Vagina (tissue), 2 donors: Measurements from ENCODE around the gene TAGLN2. TPM values are rescaled to one million over a fixed set of nuclear protein-coding genes. Genes with fewer than 3 reads are reported as not detected.

Experiments
- DNase-seq, 2 donors: peaks; one replicate each; pipeline ENCODE4 v3.0.0-alpha.2; 2017; ENCODE audit errors: extremely low spot score in 2 of 2
- H3K27ac ChIP-seq: fragments of 200-600 bp; sonication (generic); one replicate; pipeline ENCODE4 v1.5.1; 2019
- H3K27me3 ChIP-seq: fragments of 200-600 bp; sonication (generic); one replicate; pipeline ENCODE4 v1.5.1; 2019
- H3K36me3 ChIP-seq, 2 donors: fragments of 200-600 bp; sonication (generic); one replicate each; pipeline ENCODE4 v1.5.1; 2017 to 2019
- H3K4me1 ChIP-seq: fragments of 200-600 bp; sonication (generic); one replicate; pipeline ENCODE4 v1.5.1; 2019
- H3K4me3 ChIP-seq, 2 donors: fragments of 200-600 bp; sonication (generic); 1 replicate in 1 of 2; 2 replicates in 1 of 2; pipeline ENCODE4 v1.5.1; 2016 to 2019
- H3K9me3 ChIP-seq: fragments of 200-600 bp; sonication (generic); one replicate; pipeline ENCODE4 v1.5.1; 2019
- CTCF ChIP-seq, 3 experiments: fragments of 450-650 bp in 2 of 3; fragments of 200-600 bp in 1 of 3; sonication (generic) in 1 of 3; IDR thresholded peaks; one replicate each; pipeline ENCODE4 v1.5.1; 2017 to 2019; ENCODE audit warnings: antibody characterized with exemption in 3 of 3, mild to moderate bottlenecking in 2 of 3, moderate library complexity in 2 of 3
- POLR2A ChIP-seq, 2 donors: fragments of 450-650 bp; IDR thresholded peaks; one replicate each; pipeline ENCODE4 v1.6.1; 2017; ENCODE audit warnings: antibody characterized with exemption in 2 of 2, mild to moderate bottlenecking in 2 of 2, moderate library complexity in 2 of 2
- POLR2AphosphoS5 ChIP-seq, 2 donors: sonication (generic); formaldehyde crosslinking; IDR thresholded peaks; one replicate each; pipeline ENCODE4 v1.9.0; 2017; ENCODE audit warnings: antibody characterized with exemption in 2 of 2, mild to moderate bottlenecking in 2 of 2, low read depth in 1 of 2; ENCODE audit not compliant: insufficient read depth in 1 of 2
- intact Hi-C: fragments of 100-400 bp; cut with DNase I; formaldehyde crosslinking; loops from one replicate; pipeline ENCODE4 v1.15.1; 2023
- total RNA-seq: library from RNA; depleted of rRNA; stranded (reverse); fragments of >200 nt; gene quantifications from one replicate; pipeline ENCODE4 v1.2.3, GENCODE V29; 2016

TAGLN2 gene
- total RNA-seq, 1 donor from 2014 or later = 290 TPM

GRCh38 chr1:159916242-159917051 lies 8.9 kb downstream of the TAGLN2 start:
- Histone ChIP-seq H3K4me3 (no peak overlapping the region), H3K36me3 (peaks cover 0 to 29% of the 10 kb centered on the region in 2 donors), H3K4me1 (peaks cover 65% of the 10 kb centered on the region), H3K9me3 (no peaks in the 10 kb centered on the region), H3K27ac (no peak overlapping the region), H3K27me3 (no peaks in the 10 kb centered on the region)
- intact Hi-C loops = no loop called here
- no peak for TF ChIP-seq POLR2AphosphoS5 (IDR thresholded peaks at IDR 0.05; ENCODE audit: insufficient read depth in 1 of 2, low read depth in 1 of 2)
- no peak for TF ChIP-seq CTCF (IDR thresholded peaks at IDR 0.05)
- TF ChIP-seq POLR2A (IDR thresholded peaks at IDR 0.05) = no peak
- DNase-seq = no peak

GRCh38 chr1:159915571-159916241 lies 9.6 kb downstream of the TAGLN2 start:
- Histone ChIP-seq H3K4me1 (peaks cover 64% of the 10 kb centered on the region), H3K27me3 (no peaks in the 10 kb centered on the region), H3K36me3 (peaks cover 0 to 29% of the 10 kb centered on the region in 2 donors), H3K27ac (no peak overlapping the region), H3K4me3 (no peak overlapping the region), H3K9me3 (no peaks in the 10 kb centered on the region)
- TF ChIP-seq POLR2AphosphoS5 (IDR thresholded peaks at IDR 0.05; ENCODE audit: insufficient read depth in 1 of 2, low read depth in 1 of 2) = no peak
- no peak for TF ChIP-seq CTCF (IDR thresholded peaks at IDR 0.05)
- TF ChIP-seq POLR2A (IDR thresholded peaks at IDR 0.05) = no peak
- intact Hi-C loops = no loop called here
- no peak for DNase-seq

- Histone ChIP-seq H3K4me3 (no peak overlapping the region), H3K9me3 (no peaks in the 10 kb centered on the region), H3K4me1 (peaks cover 63% of the 10 kb centered on the region), H3K36me3 (peaks cover 0 to 19% of the 10 kb centered on the region in 2 donors), H3K27ac (no peak overlapping the region), H3K27me3 (no peaks in the 10 kb centered on the region)
- intact Hi-C loops = no loop called here
- TF ChIP-seq POLR2AphosphoS5 (IDR thresholded peaks at IDR 0.05; ENCODE audit: insufficient read depth in 1 of 2, low read depth in 1 of 2) = no peak
- no peak for TF ChIP-seq POLR2A (IDR thresholded peaks at IDR 0.05)
- no peak for TF ChIP-seq CTCF (IDR thresholded peaks at IDR 0.05)
- no peak for DNase-seq
Measured at GRCh38 chr1:159914252-159915018, 10.9 kb downstream of the TAGLN2 start.

- no peaks in the 10 kb centered on the region for H3K9me3 ChIP-seq
- TF ChIP-seq POLR2A (IDR thresholded peaks at IDR 0.05) (no peak), CTCF (IDR thresholded peaks at IDR 0.05) (no peak), POLR2AphosphoS5 (IDR thresholded peaks at IDR 0.05; ENCODE audit: insufficient read depth in 1 of 2, low read depth in 1 of 2) (no peak)
- peaks cover 55% of the 10 kb centered on the region for H3K4me1 ChIP-seq
- no peak overlapping the region for H3K27ac ChIP-seq
- H3K4me3 ChIP-seq = no peak overlapping the region
- H3K27me3 ChIP-seq = no peaks in the 10 kb centered on the region
- intact Hi-C loops = no loop called here
- H3K36me3 ChIP-seq = peaks cover 0 to 11% of the 10 kb centered on the region in 2 donors
- no peak for DNase-seq
Measured at GRCh38 chr1:159913451-159914192, 11.7 kb downstream of the TAGLN2 start.
